ENCODE measurements around the gene JAKMIP1. TPM values are rescaled to one million over a fixed set of nuclear protein-coding genes. Genes with fewer than 3 reads are reported as not detected.
A peak's percentile ranks its signal among the peaks of the same experiment; 100 is the strongest.

Gene JAKMIP1
- total RNA-seq, 2 experiments from 2014 or later, result 2.0 to 2.1 TPM

DNA sequence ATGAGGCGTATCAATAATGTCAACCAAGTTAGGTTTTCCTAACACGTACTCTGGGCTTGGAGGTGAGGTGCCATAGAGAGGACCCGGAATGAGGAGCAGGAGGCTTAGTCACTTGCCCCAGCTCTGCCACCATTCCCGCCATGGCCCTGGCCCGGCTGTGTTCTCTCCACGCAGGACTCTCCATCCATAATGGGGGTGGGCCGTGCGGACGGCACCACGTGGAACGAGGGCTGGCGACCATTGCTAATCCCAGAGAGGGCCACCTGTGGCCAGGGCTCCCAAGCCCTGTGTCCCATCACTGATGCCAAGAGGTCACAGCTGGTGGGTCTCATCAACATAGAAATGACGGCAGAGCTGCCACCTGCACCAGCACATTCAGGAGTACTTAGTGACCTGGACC lies 76.4 kb downstream of the JAKMIP1 start:
- DNase-seq (peak in 1 of 14 experiments; percentile 30), ATAC-seq (ENCODE audit: poor library complexity) (no peak)
- Histone ChIP-seq H3K4me1 (ENCODE audit: insufficient read depth, low read length) (no peaks in the 10 kb centered on the region), H3K27ac (ENCODE audit: low read depth in 1 of 2, low read length in 2 of 2) (no peak overlapping the region), H3K27me3 (ENCODE audit: control insufficient read depth in 1 of 2, insufficient read depth in 2 of 2, low read length in 2 of 2) (no peaks in the 10 kb centered on the region), H3K9me3 (ENCODE audit: control insufficient read depth in 1 of 2, insufficient read depth in 1 of 2, low read length in 2 of 2) (peaks cover 0 to 5% of the 10 kb centered on the region in 2 experiments), H3K36me3 (ENCODE audit: insufficient read depth, low read length) (no peaks in the 10 kb centered on the region), H3K4me3 (ENCODE audit: low read length) (no peak overlapping the region)
- TF ChIP-seq, protein P1, sequence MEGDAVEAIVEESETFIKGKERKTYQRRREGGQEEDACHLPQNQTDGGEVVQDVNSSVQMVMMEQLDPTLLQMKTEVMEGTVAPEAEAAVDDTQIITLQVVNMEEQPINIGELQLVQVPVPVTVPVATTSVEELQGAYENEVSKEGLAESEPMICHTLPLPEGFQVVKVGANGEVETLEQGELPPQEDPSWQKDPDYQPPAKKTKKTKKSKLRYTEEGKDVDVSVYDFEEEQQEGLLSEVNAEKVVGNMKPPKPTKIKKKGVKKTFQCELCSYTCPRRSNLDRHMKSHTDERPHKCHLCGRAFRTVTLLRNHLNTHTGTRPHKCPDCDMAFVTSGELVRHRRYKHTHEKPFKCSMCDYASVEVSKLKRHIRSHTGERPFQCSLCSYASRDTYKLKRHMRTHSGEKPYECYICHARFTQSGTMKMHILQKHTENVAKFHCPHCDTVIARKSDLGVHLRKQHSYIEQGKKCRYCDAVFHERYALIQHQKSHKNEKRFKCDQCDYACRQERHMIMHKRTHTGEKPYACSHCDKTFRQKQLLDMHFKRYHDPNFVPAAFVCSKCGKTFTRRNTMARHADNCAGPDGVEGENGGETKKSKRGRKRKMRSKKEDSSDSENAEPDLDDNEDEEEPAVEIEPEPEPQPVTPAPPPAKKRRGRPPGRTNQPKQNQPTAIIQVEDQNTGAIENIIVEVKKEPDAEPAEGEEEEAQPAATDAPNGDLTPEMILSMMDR (IDR thresholded peaks at IDR 0.05), result no peak
- intact Hi-C loops (cut with DNase I, micrococcal nuclease), result no loop called here
- Mint-ChIP-seq H3K27ac (no peak overlapping the region), H3K9me3 (no peaks in the 10 kb centered on the region), H3K4me1 (ENCODE audit: low read depth) (no peaks in the 10 kb centered on the region), H3K4me3 (no peak overlapping the region), H3K36me3 (ENCODE audit: low read depth) (no peaks in the 10 kb centered on the region), H3K27me3 (no peaks in the 10 kb centered on the region)
- ChIA-PET CTCF (no interaction called here), POLR2A (no interaction called here)

DNA sequence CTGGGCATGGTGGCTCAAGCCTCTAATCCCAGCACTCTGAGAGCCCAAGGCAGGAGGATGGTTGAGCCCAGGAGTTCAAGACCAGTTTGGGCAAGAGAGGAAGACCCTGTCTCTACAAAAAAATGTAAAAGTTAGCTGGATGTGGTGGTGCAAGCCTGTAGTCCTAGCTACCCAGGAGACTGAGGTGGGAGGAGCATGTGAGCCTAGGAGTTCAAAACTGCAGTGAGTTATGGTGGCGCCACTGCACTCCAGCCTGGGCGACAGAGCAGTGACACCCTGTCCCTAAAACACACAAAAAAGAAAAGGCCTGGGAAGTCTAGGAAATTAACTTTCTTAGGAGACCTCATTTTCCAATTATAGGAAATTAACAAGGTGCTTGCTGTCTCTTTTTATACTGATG lies 76.8 kb downstream of the JAKMIP1 start:
- Mint-ChIP-seq H3K27ac (no peak overlapping the region), H3K9me3 (no peaks in the 10 kb centered on the region), H3K36me3 (ENCODE audit: low read depth) (no peaks in the 10 kb centered on the region), H3K4me1 (ENCODE audit: low read depth) (no peaks in the 10 kb centered on the region), H3K27me3 (no peaks in the 10 kb centered on the region), H3K4me3 (no peak overlapping the region)
- ATAC-seq (ENCODE audit: poor library complexity) (no peak), DNase-seq (no peak)
- Histone ChIP-seq H3K36me3 (ENCODE audit: insufficient read depth, low read length) (no peaks in the 10 kb centered on the region), H3K27me3 (ENCODE audit: control insufficient read depth in 1 of 2, insufficient read depth in 2 of 2, low read length in 2 of 2) (no peaks in the 10 kb centered on the region), H3K4me3 (ENCODE audit: low read length) (no peak overlapping the region), H3K4me1 (ENCODE audit: insufficient read depth, low read length) (no peaks in the 10 kb centered on the region), H3K27ac (ENCODE audit: low read depth in 1 of 2, low read length in 2 of 2) (no peak overlapping the region), H3K9me3 (ENCODE audit: control insufficient read depth in 1 of 2, insufficient read depth in 1 of 2, low read length in 2 of 2) (peaks cover 0 to 5% of the 10 kb centered on the region in 2 experiments)
- ChIA-PET POLR2A (no interaction called here), CTCF (no interaction called here)
- TF ChIP-seq, protein P1 (IDR thresholded peaks at IDR 0.05), result no peak
- intact Hi-C loops (cut with DNase I, micrococcal nuclease), result no loop called here

DNA sequence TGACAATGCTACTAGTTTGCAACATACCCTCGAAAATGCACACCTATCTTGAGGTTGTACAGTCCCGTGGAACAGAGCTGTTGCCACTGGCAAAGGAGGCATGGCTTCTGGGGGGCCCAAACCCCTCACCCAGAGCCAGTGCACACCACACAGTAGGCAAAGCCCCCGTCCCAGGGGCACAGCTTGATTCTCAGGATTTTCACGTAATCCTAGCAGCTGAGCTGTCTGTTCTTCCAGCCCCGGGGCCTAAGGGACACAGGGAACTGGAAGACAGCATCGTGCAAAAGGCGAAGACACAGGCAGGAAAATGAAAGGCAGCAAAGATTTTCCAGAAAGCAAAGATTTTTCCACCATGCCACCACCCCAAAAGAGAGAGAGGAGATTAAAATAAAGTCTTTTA lies 77.2 kb downstream of the JAKMIP1 start:
- CTCF ChIA-PET, result no interaction called here
- no peak overlapping the region for H3K4me3 Mint-ChIP-seq

More for the DNA sequence above, 77.2 kb downstream of the JAKMIP1 start:
- Mint-ChIP-seq H3K27me3 (no peaks in the 10 kb centered on the region), H3K4me1 (ENCODE audit: low read depth) (no peaks in the 10 kb centered on the region), H3K9me3 (no peaks in the 10 kb centered on the region), H3K27ac (no peak overlapping the region), H3K36me3 (ENCODE audit: low read depth) (no peaks in the 10 kb centered on the region)
- DNase-seq, result no peak
- peaks cover 0 to 5% of the 10 kb centered on the region in 2 experiments for H3K9me3 ChIP-seq (ENCODE audit: control insufficient read depth in 1 of 2, insufficient read depth in 1 of 2, low read length in 2 of 2)
- H3K27ac ChIP-seq (ENCODE audit: low read depth in 1 of 2, low read length in 2 of 2), result no peak overlapping the region
- H3K4me3 ChIP-seq (ENCODE audit: low read length), result no peak overlapping the region
- no peak for ATAC-seq (ENCODE audit: poor library complexity)
- TF ChIP-seq, protein P1 (IDR thresholded peaks at IDR 0.05), result no peak
- no peaks in the 10 kb centered on the region for H3K36me3 ChIP-seq (ENCODE audit: insufficient read depth, low read length)
- POLR2A ChIA-PET, result no interaction called here
- intact Hi-C loops (cut with DNase I, micrococcal nuclease), result no loop called here
- no peaks in the 10 kb centered on the region for H3K27me3 ChIP-seq (ENCODE audit: control insufficient read depth in 1 of 2, insufficient read depth in 2 of 2, low read length in 2 of 2)
- H3K4me1 ChIP-seq (ENCODE audit: insufficient read depth, low read length), result no peaks in the 10 kb centered on the region
